Astrocyte of the cerebellum (primary cell): Measurements from ENCODE around the gene PLEKHS1.

Source experiments
- DNase-seq: peaks from one replicate; pipeline ENCODE4 v3.0.0-alpha.2; 2011; ENCODE audit warnings: low read depth
- H3K4me3 ChIP-seq: 2 replicates; pipeline ENCODE4 v1.5.1; 2011; ENCODE audit warnings: mild to moderate bottlenecking, low read depth, low read length, moderate library complexity
- in situ Hi-C: cut with HindIII; loops from 2 replicates; pipeline ENCODE4 v1.10.0; 2017; ENCODE audit warnings: low sequenced_read_pairs
- TF ChIP-seq, protein P1 (sequence below): IDR thresholded peaks from 2 replicates; pipeline ENCODE4 v1.5.1; 2012; ENCODE audit warnings: low read length, low read depth, moderate library complexity, mild to moderate bottlenecking; ENCODE audit errors: missing control alignments

PLEKHS1 gene

DNA sequence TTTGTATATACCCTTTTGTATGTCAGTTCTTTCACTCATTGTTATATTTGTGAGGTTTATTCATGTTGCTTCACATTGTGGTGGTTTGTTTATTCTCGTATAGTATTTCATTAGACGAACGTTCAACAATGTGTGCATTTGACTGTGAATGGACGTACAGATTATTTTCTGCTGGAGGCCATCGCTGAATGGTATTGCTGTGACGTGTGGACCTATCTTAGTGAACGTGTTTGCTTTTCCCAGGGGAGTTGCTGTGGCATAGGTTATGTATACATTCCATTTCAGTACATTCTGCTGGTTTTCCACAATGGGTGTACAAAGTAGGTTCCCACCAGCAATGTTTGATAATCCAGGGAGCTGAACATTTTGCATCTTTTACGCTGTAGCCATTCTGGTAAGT lies 31.1 kb upstream of the PLEKHS1 start:
- no peak for DNase-seq
- TF ChIP-seq, protein P1, sequence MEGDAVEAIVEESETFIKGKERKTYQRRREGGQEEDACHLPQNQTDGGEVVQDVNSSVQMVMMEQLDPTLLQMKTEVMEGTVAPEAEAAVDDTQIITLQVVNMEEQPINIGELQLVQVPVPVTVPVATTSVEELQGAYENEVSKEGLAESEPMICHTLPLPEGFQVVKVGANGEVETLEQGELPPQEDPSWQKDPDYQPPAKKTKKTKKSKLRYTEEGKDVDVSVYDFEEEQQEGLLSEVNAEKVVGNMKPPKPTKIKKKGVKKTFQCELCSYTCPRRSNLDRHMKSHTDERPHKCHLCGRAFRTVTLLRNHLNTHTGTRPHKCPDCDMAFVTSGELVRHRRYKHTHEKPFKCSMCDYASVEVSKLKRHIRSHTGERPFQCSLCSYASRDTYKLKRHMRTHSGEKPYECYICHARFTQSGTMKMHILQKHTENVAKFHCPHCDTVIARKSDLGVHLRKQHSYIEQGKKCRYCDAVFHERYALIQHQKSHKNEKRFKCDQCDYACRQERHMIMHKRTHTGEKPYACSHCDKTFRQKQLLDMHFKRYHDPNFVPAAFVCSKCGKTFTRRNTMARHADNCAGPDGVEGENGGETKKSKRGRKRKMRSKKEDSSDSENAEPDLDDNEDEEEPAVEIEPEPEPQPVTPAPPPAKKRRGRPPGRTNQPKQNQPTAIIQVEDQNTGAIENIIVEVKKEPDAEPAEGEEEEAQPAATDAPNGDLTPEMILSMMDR, result no peak
- H3K4me3 ChIP-seq, result no peak overlapping the region
- in situ Hi-C loops, result no loop called here

DNA sequence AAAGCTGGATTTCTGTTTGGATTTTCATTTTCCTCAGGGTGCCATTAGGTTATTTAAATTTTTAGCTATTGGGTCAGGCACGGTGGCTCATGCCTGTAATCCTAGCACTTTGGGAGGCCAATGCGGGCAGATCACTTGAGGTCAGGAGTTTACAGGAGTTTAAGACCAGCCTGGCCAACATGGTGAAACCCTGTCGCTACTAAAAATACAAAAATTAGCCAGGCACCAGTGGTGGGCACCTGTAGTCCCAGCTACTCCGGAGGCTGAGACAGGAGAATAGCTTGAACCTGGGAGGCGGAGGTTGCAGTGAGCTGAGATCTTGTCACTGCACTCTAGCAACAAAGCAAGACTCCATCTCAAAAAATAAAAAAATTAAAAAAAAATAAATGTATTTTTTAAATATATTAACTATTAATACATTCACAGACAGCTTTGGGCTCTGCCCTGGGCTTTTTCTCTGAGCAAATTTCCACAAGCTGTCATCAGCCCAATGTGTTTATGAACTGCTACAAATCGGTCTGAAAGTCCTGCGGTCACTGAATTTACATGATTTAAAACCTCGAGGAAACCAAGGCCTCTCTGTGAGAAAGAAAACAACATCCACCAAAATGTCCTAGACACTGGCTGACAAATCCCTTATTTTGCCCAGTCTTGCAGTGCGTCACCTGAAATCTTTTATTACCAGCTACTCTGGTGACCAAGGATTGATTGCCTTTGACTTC lies 19.2 kb upstream of the PLEKHS1 start:
- TF ChIP-seq, protein P1, result no peak
- in situ Hi-C loops, result no loop called here
- DNase-seq, result no peak

DNA sequence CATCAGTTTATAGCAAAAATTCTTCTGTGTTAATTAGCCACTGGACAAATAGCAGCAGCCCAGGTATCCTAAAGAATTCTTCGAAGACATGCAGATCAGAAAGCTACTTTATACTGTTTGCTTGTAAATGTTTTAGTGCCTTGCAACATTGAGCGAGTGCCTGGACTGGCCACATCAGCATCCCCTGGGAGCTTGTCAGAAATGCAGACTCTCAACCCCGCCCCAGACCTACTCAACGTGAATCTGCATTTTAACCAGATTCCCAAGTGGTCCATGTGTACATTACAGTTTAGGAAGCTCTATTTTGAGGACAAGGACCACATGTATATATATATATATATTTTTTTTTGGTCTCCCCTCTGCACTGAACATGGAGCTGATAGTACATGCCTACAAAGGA lies 18.5 kb upstream of the PLEKHS1 start:
- no peak for DNase-seq
- no peak overlapping the region for H3K4me3 ChIP-seq
- in situ Hi-C loops, result no loop called here
- TF ChIP-seq, protein P1, result no peak

More for the DNA sequence above, 19.2 kb upstream of the PLEKHS1 start:
- H3K4me3 ChIP-seq, result no peak overlapping the region

DNA sequence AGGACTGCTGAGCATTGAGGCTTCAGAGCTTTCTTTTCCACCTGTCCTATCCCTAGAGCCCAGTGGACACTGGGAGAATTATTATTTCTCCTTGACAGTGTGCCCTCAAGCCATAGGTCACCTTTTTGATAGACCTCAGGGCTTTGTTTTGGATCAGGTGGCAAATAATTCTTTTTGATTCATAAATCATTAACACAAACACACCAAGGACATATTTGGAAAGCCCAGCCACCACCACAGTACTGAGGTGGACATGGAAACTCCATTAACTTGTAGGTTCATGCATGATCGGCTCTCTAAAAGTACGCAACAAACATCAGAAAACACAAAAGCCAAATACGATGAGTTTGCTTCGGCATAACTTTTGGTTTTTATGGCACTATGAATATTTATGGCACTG lies 17.8 kb upstream of the PLEKHS1 start:
- DNase-seq, result no peak
- in situ Hi-C loops, result no loop called here
- TF ChIP-seq, protein P1, result no peak
- H3K4me3 ChIP-seq, result no peak overlapping the region

DNA sequence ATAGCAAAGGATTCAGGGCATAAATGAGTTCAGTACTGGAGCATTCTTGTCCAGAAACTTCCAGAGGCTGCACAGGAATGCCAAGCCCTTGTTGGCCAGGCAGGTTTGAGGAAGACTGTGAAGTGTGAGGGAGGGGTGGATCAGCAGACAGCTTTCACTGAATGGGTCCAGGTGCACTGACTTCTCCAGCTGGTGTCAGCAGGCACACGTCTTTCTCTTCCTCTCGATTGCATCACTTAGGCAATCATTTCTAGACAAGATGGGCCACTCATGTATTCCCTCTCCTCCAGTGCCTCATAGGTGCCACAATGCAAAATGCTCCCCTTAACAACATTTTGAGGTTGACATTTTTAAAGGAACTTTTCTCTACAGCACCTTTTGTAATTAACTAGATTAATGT lies 15.6 kb upstream of the PLEKHS1 start:
- in situ Hi-C loops, result no loop called here
- no peak for DNase-seq
- no peak overlapping the region for H3K4me3 ChIP-seq
- TF ChIP-seq, protein P1, result no peak

DNA sequence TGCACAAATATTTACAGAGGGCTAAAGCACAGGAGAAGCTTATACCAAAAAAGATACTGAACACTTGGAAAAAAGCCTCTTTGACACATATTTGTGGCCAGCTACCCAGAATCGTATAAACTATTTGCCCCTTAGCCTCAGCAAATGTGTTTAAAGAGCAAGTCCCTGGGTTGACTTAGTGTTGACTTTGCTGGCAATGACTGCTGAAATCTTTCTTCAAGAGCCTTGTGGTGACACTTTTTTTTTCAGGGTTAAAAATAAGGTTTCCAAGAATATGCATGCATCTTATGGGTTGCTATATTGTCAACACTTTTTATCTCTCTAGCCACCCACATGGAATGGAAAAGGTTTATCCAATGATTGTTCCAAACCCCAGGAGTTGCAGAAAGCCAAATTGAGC lies 14.9 kb upstream of the PLEKHS1 start:
- TF ChIP-seq, protein P1, result no peak
- peak; percentile 42 for DNase-seq
- no peak overlapping the region for H3K4me3 ChIP-seq
- in situ Hi-C loops, result no loop called here
